Hematopoietic multipotent progenitor cell treated with erythropoietin and hydrocortisone succinate and interleukin-3 and kit ligand, for 6 days (in vitro differentiated cells): ENCODE data around the gene MAML3.

Experiments used
- DNase-seq: peaks from one replicate; pipeline ENCODE4 v3.0.0-alpha.2; 2015

Gene MAML3

DNA sequence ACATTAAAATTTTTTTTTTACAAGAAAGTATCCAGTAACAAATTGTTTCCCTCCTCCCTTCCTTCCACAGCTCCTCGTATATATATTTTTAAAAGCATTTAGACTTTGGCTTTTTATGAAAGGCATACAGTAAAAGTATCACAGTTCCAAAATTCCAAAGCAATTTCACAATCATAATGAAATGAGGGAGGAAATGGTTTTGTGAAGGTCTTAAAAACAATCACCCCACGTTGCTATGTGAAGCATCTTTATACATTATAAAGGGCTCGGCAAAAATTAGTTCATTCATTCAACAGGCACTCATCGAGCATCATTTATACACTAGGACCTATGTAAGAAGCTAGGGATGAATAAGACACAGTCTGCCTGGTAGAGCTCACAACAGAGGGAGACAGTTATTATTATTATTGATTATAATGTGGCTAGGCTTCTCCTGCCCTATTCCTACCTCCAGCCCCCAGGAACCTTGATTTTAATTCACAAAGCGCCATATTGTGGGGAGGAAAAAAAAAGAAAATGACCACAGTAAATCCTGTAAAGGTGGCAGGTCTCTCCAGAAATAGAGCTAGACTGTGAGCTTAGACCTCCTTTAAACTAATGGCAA lies 239.9 kb downstream of the MAML3 start:
- no peak for DNase-seq

DNA sequence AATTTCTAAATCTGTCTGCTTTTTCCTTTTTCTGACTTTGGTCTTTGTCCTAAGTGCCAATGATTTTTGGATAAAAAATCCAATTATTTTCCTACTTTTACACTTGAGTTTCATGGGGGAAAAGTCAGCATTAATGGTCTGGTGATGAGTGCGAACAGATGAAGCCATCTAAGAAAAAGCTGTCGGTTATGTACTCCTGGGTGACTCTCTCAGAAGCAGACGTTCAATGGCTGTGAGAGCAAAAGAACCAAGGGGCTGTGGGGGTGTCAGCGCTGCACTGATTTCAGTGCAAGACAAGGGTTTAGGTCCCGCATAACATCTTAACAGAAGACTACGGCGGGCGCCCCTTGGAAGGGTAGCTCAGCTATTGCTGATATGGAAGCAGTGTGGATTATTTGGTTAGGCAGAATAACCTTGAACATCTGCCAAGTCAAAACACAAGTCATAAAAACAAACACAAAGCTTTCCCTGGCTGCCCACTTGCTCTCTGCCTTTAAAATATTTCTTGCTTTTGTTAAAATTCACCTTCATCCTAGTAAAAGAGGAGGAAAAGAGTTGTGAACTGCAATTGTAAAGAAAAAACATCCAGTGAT lies 240.5 kb downstream of the MAML3 start:
- DNase-seq = no peak

DNA sequence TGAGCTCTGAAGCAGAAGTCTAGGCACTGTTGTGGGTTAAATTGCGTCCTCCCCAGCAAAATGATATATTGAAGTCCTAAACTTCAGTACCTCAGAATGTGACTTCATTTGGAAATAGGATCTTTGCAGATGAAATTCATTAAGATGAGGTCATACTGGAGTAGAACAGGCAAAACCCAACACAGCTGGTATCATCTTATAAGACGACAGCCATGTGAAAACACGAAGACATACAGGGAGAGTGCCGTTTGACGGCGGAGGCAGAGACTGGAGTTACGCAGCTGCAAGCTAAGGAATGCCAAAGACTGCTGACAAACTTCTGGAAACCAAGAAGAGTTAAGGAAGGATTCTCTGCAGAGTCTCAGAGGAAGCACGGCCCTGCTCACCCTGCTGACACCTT lies 241.5 kb downstream of the MAML3 start:
- no peak for DNase-seq

DNA sequence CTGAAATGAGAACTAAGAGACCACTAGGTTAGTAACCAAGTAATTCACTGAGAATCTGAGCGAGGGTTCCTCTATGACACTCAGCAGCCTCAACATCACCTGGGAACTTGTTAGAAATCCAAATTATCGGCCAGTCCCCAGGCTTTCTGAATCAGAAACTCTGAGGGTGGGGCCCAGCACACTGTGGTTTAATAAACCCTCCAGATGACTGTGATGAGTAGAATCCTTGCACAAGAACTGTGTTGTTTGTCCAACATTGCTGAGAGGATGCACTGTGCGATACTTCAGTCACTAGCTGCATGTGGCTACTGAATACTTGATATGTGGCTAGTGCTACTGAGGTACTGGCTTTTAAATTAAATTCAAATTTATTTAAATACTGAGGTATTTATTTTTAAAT lies 243.9 kb downstream of the MAML3 start:
- no peak for DNase-seq

DNA sequence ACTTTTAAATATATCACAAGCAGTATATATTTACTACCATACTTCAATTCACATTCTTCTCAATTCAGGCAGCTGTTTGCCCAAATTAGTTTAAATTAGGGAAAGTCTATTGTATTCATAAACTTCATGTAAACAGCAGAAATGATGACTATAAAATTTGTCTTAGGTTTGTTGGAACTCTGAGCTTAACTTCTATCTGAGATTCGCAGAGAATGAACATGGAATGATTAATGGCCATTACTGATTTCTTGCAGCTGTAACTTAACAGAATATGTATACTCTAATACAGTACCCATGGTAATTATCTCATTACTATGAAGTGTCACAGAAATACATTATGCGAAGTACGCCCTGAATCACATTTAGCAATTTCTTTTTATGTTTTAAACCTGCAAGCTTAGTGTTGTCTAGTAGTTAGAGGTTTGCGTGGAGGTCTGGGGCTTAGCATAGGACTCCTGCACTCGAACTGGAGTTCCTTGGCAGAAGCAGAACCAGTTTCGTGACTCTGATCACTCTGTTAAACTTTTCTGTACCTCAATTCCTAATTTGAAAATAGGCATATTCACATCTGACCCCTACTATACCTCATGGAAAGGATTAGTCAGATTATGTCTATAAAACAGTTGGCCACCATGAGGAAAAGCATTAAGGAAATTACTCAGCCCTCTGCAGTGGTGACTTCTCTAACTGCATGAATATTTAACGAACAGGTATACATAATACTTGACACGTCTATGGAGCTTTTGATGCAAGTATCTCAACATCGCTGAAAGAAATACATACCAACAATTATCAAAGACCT lies 245.1 kb downstream of the MAML3 start:
- no peak for DNase-seq

DNA sequence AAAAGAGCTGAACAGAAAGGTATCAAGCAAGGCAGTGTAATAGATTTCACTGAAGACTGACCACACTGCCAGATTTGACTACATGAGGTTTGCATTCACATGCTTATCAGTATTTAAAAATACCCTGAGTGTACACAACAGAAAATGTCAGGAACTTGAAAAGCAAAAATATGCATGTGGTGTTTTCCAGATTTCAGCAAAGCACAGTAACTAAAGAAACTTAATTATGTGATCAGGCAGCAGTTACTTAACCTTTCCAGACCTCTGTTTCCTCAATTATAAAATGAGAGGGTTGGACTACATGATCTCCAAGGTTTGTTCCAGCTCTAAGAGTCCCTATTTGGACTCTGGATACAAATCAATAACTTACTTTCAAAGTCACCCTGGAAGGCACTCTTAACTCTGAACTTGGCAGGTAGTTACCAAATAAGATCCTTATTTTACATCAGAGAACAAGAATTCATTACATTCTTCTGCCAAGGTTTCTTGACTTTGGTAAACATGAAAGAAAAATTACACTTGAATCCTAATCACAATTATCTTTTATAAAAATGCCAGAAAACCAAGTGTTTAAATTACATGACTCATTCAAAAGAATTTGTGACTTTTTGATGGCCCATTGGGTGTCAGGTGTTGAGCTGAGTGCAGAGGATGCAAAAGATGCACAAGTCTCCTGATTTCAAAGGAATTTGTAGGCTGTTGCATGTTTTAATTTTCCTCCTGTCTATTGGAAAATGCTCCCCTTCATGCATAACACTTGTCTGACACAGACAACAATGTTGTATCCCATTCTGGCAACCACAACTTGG lies 246.8 kb downstream of the MAML3 start:
- no peak for DNase-seq

DNA sequence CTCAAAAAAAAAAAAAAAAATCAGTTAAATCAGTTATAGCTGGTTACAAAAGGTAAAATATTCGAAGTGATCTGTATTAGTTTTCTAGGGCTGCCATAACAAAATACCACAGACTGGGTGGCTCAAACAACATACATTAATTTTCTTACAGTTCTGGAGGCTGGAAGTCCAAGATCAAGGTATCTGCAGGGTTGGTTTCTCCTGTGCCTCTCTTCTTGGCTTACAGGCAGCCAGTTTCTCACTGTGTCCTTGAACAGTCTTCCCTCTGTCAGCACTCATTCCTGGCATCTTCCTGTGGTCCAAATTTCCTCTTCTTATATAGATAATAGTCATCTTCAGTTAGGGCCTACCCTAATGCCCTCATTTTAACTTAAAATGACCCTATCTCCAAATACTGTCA lies 248.5 kb downstream of the MAML3 start:
- no peak for DNase-seq

DNA sequence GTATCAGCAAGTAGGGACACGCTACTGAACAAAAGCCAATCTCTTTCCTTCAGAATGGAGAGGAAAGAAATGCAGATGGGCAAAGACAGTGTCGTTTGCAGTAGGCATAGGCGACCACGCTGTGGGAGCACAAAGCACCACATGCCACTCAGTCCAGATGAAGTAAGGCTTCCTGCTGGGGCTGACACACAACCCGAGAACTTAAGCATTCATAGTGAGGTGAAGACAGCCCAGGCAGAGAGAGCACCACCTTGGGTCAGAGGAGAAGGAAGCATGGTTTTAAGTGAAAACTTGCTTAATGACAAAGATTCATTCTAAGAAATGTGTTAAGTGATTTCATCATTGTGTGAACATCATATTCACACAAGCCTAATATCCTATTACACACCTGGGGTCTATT lies 249.6 kb downstream of the MAML3 start:
- no peak for DNase-seq

DNA sequence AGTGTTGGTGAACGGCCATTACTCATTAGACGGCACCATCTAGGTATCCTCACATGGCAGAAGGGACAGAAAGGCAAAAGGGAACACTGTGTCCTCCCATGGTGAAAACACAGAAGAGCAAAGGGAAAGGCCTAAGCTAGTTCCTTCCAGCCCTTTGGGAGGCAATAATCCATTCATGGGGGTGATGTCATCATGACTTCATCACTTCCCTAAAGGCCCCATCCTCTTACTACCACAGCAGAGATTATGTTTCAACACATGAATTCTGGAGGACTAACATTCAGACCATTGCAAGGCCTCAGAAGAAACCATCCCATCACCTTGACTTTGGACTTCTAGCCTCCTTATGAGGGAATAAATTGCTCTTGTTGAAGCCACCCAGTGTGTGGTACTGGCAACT lies 250.1 kb downstream of the MAML3 start:
- no peak for DNase-seq

DNA sequence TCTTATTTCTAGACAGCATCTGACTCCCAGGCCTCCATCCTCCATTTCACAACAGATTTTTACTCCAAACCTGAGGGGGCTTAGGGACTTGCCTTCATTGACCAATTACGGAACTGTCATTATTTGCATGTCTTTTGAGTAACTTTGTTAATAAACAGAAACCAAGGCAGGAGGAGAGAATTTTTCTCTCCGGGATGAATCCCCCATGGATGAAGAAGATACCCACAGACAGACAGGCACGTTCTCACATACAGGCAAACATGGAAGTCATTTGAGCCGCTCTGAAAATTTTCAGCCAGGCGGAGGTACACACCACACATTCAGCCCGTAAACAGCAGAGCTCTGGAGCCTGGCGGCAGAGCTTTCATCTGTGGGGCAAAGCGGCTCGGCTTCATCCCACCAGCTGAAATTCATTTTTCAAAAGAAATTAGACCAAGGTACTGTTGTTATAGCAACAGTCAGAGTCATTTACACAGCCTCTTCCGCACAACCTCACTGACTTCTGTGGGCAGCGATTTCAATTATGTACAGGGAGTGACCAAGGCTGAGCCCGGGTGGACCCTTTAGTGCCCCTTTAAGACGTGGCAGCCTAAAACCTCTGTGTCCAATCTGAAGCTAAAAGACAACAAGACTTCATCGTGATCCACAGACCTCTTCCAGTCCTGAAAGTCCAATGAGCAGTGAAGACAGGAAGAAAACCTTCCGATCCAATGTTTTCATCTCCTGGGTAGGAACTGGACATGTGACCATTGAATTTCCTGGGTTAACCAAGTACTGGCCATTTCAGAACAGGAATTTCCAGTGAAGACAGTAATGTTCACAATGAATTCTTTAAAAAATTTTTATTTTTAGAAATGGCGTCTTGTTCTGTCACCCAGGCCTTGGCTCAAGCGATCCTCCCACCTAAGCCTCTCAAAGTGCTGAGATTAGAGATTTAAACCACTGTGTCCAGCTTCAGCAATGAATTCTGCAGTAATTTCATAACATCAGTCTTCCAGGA lies 251.4 kb downstream of the MAML3 start:
- no peak for DNase-seq

DNA sequence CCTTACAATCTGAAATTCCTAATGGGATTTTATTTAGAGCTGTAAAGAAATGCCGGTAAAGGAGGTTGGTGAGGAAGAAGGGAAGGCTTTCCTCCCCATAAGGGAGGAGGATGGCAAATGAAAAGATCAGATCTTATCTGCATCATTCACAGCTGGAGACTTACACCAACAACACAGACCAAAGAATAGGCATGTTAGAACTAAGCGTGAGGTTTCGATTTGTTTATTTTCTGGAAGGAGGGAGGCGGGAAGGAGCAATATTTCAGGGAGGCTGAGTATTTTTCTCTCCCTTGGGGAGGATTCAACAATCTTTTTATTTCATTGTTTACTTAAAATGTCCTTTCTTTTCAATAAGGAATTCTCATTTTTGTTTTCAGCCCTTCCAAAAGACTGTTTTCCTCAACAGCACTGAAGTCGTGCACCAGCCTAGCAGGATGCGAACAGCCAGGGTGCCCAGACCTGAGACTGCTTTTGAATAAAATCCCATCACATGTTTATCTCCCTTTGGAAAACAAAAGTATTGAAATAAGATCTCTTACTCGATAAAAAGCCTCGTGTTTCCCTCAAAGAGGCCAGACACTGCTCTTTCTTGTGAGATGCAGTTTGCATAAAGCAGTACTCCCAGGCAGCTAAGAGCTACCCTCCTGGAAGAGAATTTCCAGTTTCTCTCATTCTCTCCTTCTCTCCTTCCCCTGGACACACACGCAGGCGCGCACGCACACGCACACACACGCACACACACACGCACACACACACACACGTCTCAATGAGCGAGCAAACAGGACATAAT lies 252.3 kb downstream of the MAML3 start:
- no peak for DNase-seq

DNA sequence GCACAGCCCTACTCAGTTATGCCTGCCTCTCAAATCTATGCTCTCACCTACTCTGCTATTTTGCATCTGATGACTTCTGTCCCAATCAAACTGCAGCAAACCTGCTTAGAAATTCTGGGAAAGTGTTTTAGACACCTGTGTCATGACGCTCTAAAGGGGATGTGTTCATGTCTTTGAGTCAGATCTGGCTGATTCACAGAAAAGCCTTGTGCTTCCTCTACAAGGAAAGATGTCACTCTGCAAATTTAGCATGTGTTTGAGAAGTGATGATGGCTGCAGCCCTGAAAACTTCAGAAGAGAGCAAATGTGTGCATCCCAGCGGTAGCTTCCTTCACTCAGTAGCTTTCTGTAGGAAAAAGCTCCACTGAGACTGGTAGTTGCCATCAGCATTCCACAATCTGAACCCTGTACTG lies 253.0 kb downstream of the MAML3 start:
- DNase-seq = no peak

DNA sequence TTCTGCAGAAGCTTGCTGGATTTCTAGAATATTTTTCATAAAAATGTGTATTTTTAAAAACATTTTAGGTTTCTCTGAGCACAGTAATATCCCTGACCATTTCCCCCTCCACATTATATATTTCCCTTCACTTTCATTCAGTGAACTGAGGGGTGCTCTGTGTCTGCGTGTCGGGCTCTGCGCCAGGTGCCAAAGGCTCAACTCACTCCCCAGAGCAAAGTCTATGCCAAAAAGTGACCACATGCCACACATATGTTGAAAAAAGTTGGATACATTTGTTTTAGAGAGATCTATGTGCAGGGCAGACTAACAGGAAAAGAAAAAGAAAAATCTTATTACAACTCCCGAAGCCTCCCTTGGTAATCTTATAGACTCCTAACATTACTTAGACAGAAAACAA lies 254.6 kb downstream of the MAML3 start:
- DNase-seq = no peak

DNA sequence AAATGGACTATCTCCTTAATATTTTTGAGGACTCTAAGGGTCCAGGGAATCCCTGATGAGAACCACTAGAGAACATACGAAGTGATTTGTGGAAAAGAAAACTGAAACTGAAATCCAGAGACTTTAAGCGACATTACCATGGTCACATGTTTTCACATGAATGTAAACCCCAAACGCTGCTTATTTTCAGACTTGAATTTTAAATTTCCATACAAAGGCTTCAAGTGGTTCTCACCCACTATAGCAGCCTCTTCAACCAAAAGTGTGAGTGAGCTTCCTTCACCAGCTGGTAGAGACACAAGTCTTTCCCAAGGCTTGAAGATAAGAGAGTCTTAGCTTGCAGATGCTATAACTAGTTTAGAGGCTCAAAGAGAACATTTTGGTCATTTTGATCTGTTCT lies 255.7 kb downstream of the MAML3 start:
- peak; percentile 9 for DNase-seq

DNA sequence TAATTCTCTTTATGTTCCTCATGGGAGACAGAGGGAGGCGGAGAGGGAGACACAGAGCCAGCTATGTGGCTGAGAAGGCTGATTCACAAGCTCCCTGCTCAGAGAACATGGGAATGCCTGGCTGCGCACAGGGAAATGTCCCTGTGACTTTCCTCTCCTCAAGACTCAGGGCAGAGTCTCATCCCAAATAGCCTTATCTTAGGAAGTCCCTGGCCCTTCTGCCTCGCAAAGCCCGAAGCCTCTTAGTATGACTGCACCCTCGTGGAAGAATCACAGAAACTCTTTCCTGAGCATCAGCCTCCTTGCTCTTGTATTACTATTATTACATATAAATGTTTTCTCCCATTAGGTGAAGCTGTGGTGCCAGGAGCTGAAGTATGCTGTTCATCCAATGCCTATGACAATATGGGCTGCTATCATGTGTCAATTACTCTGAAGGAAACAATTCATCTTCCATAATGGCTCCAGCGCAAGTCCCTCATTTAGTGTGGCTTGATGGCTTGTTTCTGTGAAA lies 257.8 kb downstream of the MAML3 start:
- DNase-seq = no peak

DNA sequence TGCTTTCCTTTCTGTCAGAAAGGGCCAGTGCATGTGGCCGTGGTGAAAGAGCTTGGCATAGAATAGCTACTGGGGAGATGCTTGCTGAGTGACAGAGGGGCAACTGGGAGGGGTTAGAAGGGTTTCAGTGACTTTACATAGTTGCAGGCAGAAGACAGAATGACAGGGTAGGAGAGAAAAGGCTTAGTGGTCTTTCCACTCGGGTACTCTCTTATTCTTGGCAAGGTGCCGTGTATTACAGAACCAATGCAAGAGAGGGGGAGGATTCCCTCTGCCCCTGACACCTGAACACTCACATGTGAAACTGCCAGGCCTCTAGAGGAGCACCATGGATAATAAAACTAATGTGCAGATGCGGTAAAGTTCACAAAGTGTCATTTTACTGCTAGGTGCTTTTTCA lies 260.2 kb downstream of the MAML3 start:
- DNase-seq = no peak

DNA sequence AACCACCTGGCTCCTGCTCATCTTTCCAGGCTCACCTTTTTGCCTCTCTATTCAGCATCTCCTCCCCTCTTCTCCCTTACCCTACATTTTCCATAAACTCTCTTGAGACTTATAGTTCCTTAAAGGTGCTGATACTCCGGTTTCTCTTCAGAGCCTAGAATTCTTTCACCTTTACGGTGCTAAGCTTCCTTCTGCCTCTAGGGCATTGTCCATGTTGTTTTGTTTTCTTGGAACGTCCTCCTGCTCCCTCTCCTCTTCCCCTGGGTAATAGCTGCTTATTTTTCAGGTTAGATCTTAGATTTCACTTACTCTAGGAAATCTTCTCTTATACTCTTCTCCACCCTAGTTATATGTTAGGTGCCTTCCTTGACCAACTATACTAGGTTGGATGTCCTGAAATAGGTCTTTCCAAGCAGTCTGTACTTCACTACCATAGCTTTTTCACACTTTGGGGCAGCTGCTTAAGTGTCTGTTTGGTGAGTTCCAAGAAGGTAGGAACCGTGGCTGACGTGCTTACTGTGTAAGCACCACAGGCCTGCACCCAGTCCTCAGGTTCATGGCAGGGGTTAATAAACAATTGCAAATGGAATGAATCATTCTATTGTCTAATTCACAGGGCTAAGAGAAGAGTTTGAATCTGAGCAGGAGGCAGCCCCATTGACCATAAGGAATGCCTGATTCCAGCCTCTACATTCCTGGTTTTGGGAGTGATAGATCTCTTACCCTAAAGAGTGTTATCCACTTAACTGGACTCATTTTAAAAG lies 260.8 kb downstream of the MAML3 start:
- no peak for DNase-seq

DNA sequence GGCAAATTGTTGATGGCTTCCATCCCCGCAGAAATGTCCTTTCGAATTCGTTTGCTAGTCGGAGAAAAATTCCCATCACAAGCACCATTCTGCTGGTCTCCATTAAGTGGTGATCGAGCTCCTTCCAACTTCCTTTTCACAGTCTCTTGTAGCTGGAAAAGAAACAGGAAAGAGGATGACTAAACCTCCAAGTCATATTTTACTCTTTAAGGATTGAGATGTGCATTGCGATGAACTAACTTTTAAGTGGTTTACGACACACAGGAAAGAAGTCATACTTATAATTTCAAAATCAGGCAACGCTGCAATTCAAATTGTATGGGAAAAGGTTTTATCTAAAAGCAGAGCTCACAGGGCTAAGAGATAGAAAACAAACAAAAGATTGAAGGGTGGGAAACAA lies 263.2 kb downstream of the MAML3 start:
- no peak for DNase-seq

DNA sequence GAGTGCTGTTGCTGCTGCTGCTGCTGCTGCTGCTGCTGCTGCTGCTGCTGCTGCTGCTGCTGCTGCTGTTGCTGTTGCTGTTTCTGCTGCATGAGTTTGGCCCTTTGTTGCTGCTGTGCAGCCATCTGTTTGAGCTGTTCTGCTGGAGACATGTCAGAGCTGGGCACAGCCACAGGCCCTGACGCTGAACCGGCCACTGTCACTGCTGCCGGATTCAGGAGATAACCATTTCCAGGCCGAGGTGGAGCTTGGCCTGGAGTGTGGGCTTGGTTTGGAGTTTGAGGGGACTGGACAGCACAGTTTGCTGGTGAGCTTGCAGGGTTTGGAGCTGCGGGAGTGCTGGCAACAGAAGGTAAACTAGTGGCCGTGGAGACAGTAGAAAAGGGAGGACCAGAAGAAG lies 264.1 kb downstream of the MAML3 start:
- DNase-seq = no peak

DNA sequence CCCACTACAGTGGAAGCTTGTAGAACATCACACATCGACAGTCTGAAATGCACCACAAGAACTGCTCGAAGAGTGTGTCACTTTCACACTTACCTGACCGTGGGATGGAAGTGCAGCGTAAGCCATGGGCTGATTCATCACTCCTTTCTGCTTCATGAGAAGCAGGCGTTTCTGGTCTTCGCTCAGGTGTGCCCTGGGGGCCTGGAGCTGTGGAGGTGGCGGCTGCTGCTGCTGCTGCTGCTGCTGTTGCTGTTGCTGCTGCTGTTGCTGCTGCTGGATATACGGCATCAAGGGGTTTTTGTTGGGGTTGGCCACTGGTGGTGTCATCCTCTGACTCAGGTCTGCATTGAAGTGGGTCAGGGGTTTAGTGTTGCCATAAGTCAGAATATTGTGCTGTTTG lies 264.7 kb downstream of the MAML3 start:
- DNase-seq = no peak
